ENCODE data around the gene C11orf68. TPM values are rescaled to one million over a fixed set of nuclear protein-coding genes. Genes with fewer than 3 reads are reported as not detected.

The C11orf68 gene
- total and polyA plus RNA-seq, 2 of the 8 experiments (the other 6 are each of a cell fraction or from before 2014, with no cell fraction given) = 24.0 to 51.2 TPM

- no peak for TF ChIP-seq CHD7 (IDR thresholded peaks at IDR 0.05; ENCODE audit: insufficient replicate concordance, low read length)
- TF ChIP-seq HDAC2 (IDR thresholded peaks at IDR 0.05; ENCODE audit: borderline replicate concordance in 1 of 2, low read depth in 2 of 2, low read length in 2 of 2) = no peak
Observed at GRCh38 chr11:65927904-65928397, 9.1 kb upstream of the C11orf68 start (continued).
